ENCODE measurements around the gene ANXA2R. TPM values are rescaled to one million over a fixed set of nuclear protein-coding genes. Genes with fewer than 3 reads are reported as not detected.
A peak's percentile ranks its signal among the peaks of the same experiment; 100 is the strongest.

Gene ANXA2R
- total and polyA plus RNA-seq, 9 of the 15 experiments (the other 6 are each of a cell fraction or from before 2014, with no cell fraction given) = 2.1 to 4.8 (median 3.4) TPM

- TF ChIP-seq ILK (tag; IDR thresholded peaks at IDR 0.05; ENCODE audit: borderline replicate concordance, low read depth) (no peak), PRPF4 (IDR thresholded peaks at IDR 0.05; ENCODE audit: insufficient read depth, low read depth, low read length, poor library complexity, severe bottlenecking) (no peak), FOXO4 (CRISPR knock-in tag; IDR thresholded peaks at IDR 0.05) (no peak), NUFIP1 (IDR thresholded peaks at IDR 0.05; ENCODE audit: partially characterized antibody) (no peak), SMARCE1 (IDR thresholded peaks at IDR 0.05) (peak; percentile 63; the same call in 1 of the 2 replicates), TAF1 (IDR thresholded peaks at IDR 0.05; ENCODE audit: control insufficient read depth, extremely low read depth, insufficient read depth, low read length, severe bottlenecking) (peak; percentile 51), NRF1 (conservative IDR thresholded peaks at IDR 0.05 in 1 of 2, IDR thresholded peaks at IDR 0.05 in 1 of 2) (peak; percentile 65 to 74), ZNF408 (CRISPR knock-in tag; IDR thresholded peaks at IDR 0.05; ENCODE audit: low read depth) (no peak), FOXJ2 (tag; IDR thresholded peaks at IDR 0.05) (no peak), MAFF (IDR thresholded peaks at IDR 0.05; ENCODE audit: low read length) (no peak), HDAC6 (IDR thresholded peaks at IDR 0.05; ENCODE audit: low read depth, low read length) (no peak), ARID4B (CRISPR knock-in tag; IDR thresholded peaks at IDR 0.05) (peak; percentile 62), AFF1 (IDR thresholded peaks at IDR 0.05; ENCODE audit: low read depth in 1 of 2, partially characterized antibody in 2 of 2) (no peak), TFAP4 (CRISPR knock-in tag; IDR thresholded peaks at IDR 0.05; ENCODE audit: borderline replicate concordance) (peak; percentile 96), ZNF274 (IDR thresholded peaks at IDR 0.05; ENCODE audit: borderline replicate concordance, low read depth, low read length) (no peak)
Observed at GRCh38 chr5:43042626-43043399, 2.7 kb upstream of the ANXA2R start (continued).

All from K562 (cell line).